ENCODE data around the gene MTA3.

MTA3 gene

DNA sequence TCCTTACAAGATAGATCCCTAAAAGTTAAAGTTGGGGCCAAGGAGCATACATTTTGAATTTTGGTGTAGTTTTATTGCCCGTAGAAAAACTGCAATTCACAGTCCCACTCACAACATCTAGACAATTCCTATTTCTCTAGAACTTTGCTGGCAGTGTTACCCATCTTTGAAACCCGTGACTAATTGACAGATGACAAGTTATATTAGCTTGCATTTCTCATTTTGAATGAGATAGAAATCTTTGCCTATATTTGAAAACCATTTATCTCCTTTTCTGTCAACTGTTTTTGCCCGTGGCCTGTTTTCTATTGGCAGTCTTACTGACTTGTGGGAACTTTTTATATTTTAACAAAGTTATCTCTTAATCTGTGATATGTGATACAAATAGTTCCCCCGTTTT, 145.5 kb downstream of the MTA3 start:
- H3K9me3 ChIP-seq (ENCODE audit: control insufficient read depth, low read length): no peaks in the 10 kb centered on the region
- no peaks in the 10 kb centered on the region for H3K27me3 ChIP-seq (ENCODE audit: control insufficient read depth, insufficient read depth, low read length)
- no peak overlapping the region for H2AFZ ChIP-seq
- H3K9ac ChIP-seq: no peak overlapping the region
- H3K4me2 ChIP-seq (ENCODE audit: low read length): no peak overlapping the region
- H3K36me3 ChIP-seq (ENCODE audit: control insufficient read depth, insufficient read depth, low read length): no peaks in the 10 kb centered on the region
- no peak overlapping the region for H3K4me3 ChIP-seq (ENCODE audit: low read depth, low read length)
- H3K4me1 ChIP-seq: no peaks in the 10 kb centered on the region
- TF ChIP-seq, protein P1, sequence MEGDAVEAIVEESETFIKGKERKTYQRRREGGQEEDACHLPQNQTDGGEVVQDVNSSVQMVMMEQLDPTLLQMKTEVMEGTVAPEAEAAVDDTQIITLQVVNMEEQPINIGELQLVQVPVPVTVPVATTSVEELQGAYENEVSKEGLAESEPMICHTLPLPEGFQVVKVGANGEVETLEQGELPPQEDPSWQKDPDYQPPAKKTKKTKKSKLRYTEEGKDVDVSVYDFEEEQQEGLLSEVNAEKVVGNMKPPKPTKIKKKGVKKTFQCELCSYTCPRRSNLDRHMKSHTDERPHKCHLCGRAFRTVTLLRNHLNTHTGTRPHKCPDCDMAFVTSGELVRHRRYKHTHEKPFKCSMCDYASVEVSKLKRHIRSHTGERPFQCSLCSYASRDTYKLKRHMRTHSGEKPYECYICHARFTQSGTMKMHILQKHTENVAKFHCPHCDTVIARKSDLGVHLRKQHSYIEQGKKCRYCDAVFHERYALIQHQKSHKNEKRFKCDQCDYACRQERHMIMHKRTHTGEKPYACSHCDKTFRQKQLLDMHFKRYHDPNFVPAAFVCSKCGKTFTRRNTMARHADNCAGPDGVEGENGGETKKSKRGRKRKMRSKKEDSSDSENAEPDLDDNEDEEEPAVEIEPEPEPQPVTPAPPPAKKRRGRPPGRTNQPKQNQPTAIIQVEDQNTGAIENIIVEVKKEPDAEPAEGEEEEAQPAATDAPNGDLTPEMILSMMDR (IDR thresholded peaks at IDR 0.05): no peak
- no peaks in the 10 kb centered on the region for H3K79me2 ChIP-seq
- H3K27ac ChIP-seq: no peak overlapping the region

DNA sequence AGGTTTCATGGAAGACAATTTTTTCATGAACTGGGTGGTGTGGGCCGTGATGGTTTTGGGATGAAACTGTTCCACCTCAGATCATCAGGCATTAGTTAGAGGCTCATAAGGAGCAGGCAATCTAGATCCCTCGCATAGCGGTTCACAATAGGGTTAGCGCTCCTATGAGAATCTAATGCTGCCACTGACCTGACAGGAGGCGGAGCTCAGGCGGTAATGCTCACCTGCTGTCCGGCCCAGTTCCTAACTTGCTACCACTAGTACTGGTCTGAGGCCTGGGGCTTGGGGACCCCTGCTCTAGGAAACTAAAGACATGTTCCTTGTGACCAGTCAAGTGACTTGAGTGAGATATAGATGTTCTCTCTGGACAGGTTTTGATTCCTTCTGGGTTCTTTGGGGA, 146.3 kb downstream of the MTA3 start:
- H3K27ac ChIP-seq: no peak overlapping the region
- H3K9me3 ChIP-seq (ENCODE audit: control insufficient read depth, low read length): no peaks in the 10 kb centered on the region
- no peaks in the 10 kb centered on the region for H3K4me1 ChIP-seq
- no peak overlapping the region for H2AFZ ChIP-seq
- no peaks in the 10 kb centered on the region for H3K27me3 ChIP-seq (ENCODE audit: control insufficient read depth, insufficient read depth, low read length)
- no peak overlapping the region for H3K4me3 ChIP-seq (ENCODE audit: low read depth, low read length)
- no peaks in the 10 kb centered on the region for H3K36me3 ChIP-seq (ENCODE audit: control insufficient read depth, insufficient read depth, low read length)
- TF ChIP-seq, protein P1 (IDR thresholded peaks at IDR 0.05): no peak
- H3K9ac ChIP-seq: no peak overlapping the region
- no peaks in the 10 kb centered on the region for H3K79me2 ChIP-seq
- no peak overlapping the region for H3K4me2 ChIP-seq (ENCODE audit: low read length)

DNA sequence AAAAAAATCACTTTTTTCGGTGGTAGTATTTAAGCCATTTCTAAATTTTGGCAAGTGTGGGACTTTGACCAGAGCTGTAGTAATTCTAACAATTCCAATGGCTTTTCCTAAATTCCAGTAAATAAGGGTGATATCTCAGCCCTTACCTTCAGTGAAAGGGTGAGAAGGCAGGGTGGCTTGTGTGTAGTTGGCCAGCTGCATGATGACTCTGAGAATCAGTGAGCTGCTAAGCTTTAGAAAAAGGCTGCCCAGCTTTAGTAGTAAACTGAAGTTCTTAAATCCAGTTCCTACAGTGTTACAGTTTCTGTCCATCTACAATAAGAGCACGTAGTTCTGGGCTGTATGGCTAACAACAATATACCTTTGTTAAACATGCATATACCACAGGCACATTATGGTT, 153.5 kb downstream of the MTA3 start:
- H3K79me2 ChIP-seq: no peaks in the 10 kb centered on the region
- H3K27ac ChIP-seq: no peak overlapping the region
- no peaks in the 10 kb centered on the region for H3K9me3 ChIP-seq (ENCODE audit: control insufficient read depth, low read length)
- no peaks in the 10 kb centered on the region for H3K36me3 ChIP-seq (ENCODE audit: control insufficient read depth, insufficient read depth, low read length)
- no peak overlapping the region for H3K4me2 ChIP-seq (ENCODE audit: low read length)
- no peak overlapping the region for H3K4me3 ChIP-seq (ENCODE audit: low read depth, low read length)
- TF ChIP-seq, protein P1 (IDR thresholded peaks at IDR 0.05): no peak
- no peak overlapping the region for H3K9ac ChIP-seq
- no peaks in the 10 kb centered on the region for H3K27me3 ChIP-seq (ENCODE audit: control insufficient read depth, insufficient read depth, low read length)
- H2AFZ ChIP-seq: no peak overlapping the region
- H3K4me1 ChIP-seq: no peaks in the 10 kb centered on the region

DNA sequence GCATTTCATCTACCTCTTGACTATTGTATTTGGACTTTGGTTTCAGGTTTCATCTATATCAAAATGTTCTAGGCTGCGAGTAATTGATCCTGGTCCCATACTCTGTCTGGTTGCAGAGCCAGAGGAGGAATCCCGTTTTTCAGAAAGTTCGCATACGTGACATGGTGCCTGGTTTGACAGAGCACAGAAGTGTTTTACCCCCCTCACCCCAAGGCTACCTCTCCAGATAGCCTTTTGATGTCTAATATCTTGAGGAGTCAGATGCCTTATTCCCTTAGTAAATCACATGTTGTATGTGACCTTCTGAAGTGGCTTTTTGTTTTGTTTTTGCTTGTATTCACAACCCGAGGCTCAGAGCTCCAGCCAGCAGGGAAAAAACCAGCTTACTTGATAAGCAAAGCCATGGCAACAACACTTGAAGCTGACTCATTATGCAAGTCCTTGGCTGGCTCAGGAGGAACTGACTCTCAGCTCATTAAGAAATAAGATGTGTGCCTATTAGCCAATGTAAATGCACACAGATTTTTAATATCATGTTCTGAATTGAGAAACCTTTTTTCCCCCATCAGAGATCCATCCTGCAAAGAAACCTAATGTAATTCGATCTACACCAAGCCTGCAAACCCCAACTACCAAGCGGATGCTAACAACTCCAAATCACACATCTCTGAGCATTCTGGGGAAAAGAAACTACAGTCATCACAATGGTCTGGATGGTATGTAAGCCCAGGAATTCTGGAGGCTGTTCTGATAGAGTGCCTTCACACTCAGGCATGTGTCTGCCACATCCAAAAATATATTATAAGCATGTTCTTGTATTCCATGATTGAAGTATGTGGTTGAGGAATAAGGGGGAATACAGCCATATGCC, 154.1 kb downstream of the MTA3 start:
- H3K4me3 ChIP-seq (ENCODE audit: low read depth, low read length): no peak overlapping the region
- H3K9ac ChIP-seq: no peak overlapping the region
- no peaks in the 10 kb centered on the region for H3K79me2 ChIP-seq
- no peak overlapping the region for H3K4me2 ChIP-seq (ENCODE audit: low read length)
- H3K9me3 ChIP-seq (ENCODE audit: control insufficient read depth, low read length): no peaks in the 10 kb centered on the region
- TF ChIP-seq, protein P1 (IDR thresholded peaks at IDR 0.05): no peak
- H3K27ac ChIP-seq: no peak overlapping the region
- no peaks in the 10 kb centered on the region for H3K36me3 ChIP-seq (ENCODE audit: control insufficient read depth, insufficient read depth, low read length)
- H2AFZ ChIP-seq: no peak overlapping the region
- no peaks in the 10 kb centered on the region for H3K27me3 ChIP-seq (ENCODE audit: control insufficient read depth, insufficient read depth, low read length)
- no peaks in the 10 kb centered on the region for H3K4me1 ChIP-seq

DNA sequence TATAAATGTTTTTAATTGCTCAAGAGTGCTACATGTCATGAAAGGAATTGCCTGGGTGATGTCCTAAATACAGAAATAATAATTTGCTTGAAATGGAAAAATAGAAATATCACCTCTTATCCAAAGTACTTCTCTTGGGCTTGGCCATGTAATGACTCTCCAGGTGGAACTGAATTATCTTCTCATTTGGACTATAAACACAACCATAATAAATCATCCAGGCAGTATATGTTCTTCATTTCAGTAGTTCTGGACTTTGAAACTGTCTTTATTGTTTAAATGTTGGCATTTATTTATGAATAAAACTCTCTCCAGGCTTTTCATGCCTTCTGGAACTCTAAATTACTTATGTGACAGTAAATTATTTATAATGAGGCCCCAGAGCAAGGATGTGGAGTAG, 155.0 kb downstream of the MTA3 start:
- Histone ChIP-seq H3K27me3 (ENCODE audit: control insufficient read depth, insufficient read depth, low read length) (no peaks in the 10 kb centered on the region), H3K4me1 (no peaks in the 10 kb centered on the region), H3K79me2 (no peaks in the 10 kb centered on the region), H3K27ac (no peak overlapping the region), H3K9me3 (ENCODE audit: control insufficient read depth, low read length) (no peaks in the 10 kb centered on the region), H3K36me3 (ENCODE audit: control insufficient read depth, insufficient read depth, low read length) (no peaks in the 10 kb centered on the region), H3K9ac (no peak overlapping the region), H3K4me2 (ENCODE audit: low read length) (no peak overlapping the region), H3K4me3 (ENCODE audit: low read depth, low read length) (no peak overlapping the region), H2AFZ (no peak overlapping the region)
- TF ChIP-seq, protein P1 (IDR thresholded peaks at IDR 0.05): no peak

Data from parathyroid adenoma (tissue), 2 donors.